Fibroblast of lung (primary cell): Measurements from ENCODE around the gene TENT5C.

Experiments
- CTCF ChIP-seq, 2 donors: IDR thresholded peaks in 1 of 2; conservative IDR thresholded peaks in 1 of 2; 1 replicate in 1 of 2; 2 replicates in 1 of 2; pipeline ENCODE4 v1.5.1; 2011 to 2012; ENCODE audit warnings: low read length in 2 of 2, control low read depth in 1 of 2, inconsistent platforms in 1 of 2, low read depth in 1 of 2, mild to moderate bottlenecking in 1 of 2
- EZH2 ChIP-seq: IDR thresholded peaks from 2 replicates; pipeline ENCODE4 v1.5.1; 2012; ENCODE audit warnings: low read length, control low read depth, mild to moderate bottlenecking; ENCODE audit errors: missing control alignments

- TF ChIP-seq CTCF (conservative IDR thresholded peaks at IDR 0.05 in 1 of 2, IDR thresholded peaks at IDR 0.05 in 1 of 2; ENCODE audit: low read depth in 1 of 2, low read length in 2 of 2) (no peak), EZH2 (no peak)
Observed at GRCh38 chr1:117650840-117651568, 45.2 kb downstream of the TENT5C start.
